ENCODE data around the gene CCDC57. TPM values are rescaled to one million over a fixed set of nuclear protein-coding genes. Genes with fewer than 3 reads are reported as not detected.

Gene CCDC57
- total and polyA plus RNA-seq, 2 experiments from 2014 or later: 46.2 to 53.5 TPM

GRCh38 chr17:82059272-82060000, 153.2 kb downstream of the CCDC57 start:
- no peak overlapping the region for H3K4me3 ChIP-seq
- peaks cover 35% of the 10 kb centered on the region for H3K36me3 ChIP-seq
- no peak for DNase-seq (ENCODE audit: low read depth in 1 of 2, low spot score in 1 of 2)
- no peaks in the 10 kb centered on the region for H3K9me3 ChIP-seq (ENCODE audit: low read depth)
- H3K27me3 ChIP-seq: no peaks in the 10 kb centered on the region
- no peak overlapping the region for H3K27ac ChIP-seq
- no peaks in the 10 kb centered on the region for H3K4me1 ChIP-seq (ENCODE audit: low read depth)
- no peak for TF ChIP-seq CTCF (IDR thresholded peaks at IDR 0.05; ENCODE audit: low read depth, low read length)

- TF ChIP-seq CTCF (IDR thresholded peaks at IDR 0.05; ENCODE audit: low read depth, low read length): no peak
- H3K4me1 ChIP-seq (ENCODE audit: low read depth): no peaks in the 10 kb centered on the region
- H3K36me3 ChIP-seq: peaks cover 35% of the 10 kb centered on the region
- no peak for DNase-seq (ENCODE audit: low read depth in 1 of 2, low spot score in 1 of 2)
- H3K27ac ChIP-seq: no peak overlapping the region
- H3K9me3 ChIP-seq (ENCODE audit: low read depth): no peaks in the 10 kb centered on the region
- no peak overlapping the region for H3K4me3 ChIP-seq
- no peaks in the 10 kb centered on the region for H3K27me3 ChIP-seq
These were observed 153.8 kb downstream of the CCDC57 start for GRCh38 chr17:82058855-82059249.

GRCh38 chr17:82058230-82058854, 154.3 kb downstream of the CCDC57 start:
- Histone ChIP-seq H3K27ac (no peak overlapping the region), H3K4me1 (ENCODE audit: low read depth) (no peaks in the 10 kb centered on the region), H3K4me3 (no peak overlapping the region), H3K36me3 (peaks cover 35% of the 10 kb centered on the region), H3K9me3 (ENCODE audit: low read depth) (no peaks in the 10 kb centered on the region), H3K27me3 (no peaks in the 10 kb centered on the region)
- TF ChIP-seq CTCF (IDR thresholded peaks at IDR 0.05; ENCODE audit: low read depth, low read length): no peak
- DNase-seq (ENCODE audit: low read depth in 1 of 2, low spot score in 1 of 2): no peak

GRCh38 chr17:82056729-82057621, 155.7 kb downstream of the CCDC57 start:
- DNase-seq (ENCODE audit: low read depth in 1 of 2, low spot score in 1 of 2): no peak
- Histone ChIP-seq H3K4me3 (no peak overlapping the region), H3K27ac (no peak overlapping the region), H3K27me3 (no peaks in the 10 kb centered on the region), H3K36me3 (peaks cover 35% of the 10 kb centered on the region), H3K9me3 (ENCODE audit: low read depth) (no peaks in the 10 kb centered on the region), H3K4me1 (ENCODE audit: low read depth) (peaks cover 4% of the 10 kb centered on the region)
- no peak for TF ChIP-seq CTCF (IDR thresholded peaks at IDR 0.05; ENCODE audit: low read depth, low read length)

GRCh38 chr17:82055965-82056728, 156.5 kb downstream of the CCDC57 start:
- Histone ChIP-seq H3K27me3 (no peaks in the 10 kb centered on the region), H3K9me3 (ENCODE audit: low read depth) (no peaks in the 10 kb centered on the region), H3K27ac (no peak overlapping the region), H3K36me3 (peaks cover 30% of the 10 kb centered on the region), H3K4me3 (no peak overlapping the region), H3K4me1 (ENCODE audit: low read depth) (peaks cover 4% of the 10 kb centered on the region)
- no peak for TF ChIP-seq CTCF (IDR thresholded peaks at IDR 0.05; ENCODE audit: low read depth, low read length)
- DNase-seq (ENCODE audit: low read depth in 1 of 2, low spot score in 1 of 2): no peak
